Hepatocyte (in vitro differentiated cells): ENCODE data around the gene CALU. TPM values are rescaled to one million over a fixed set of nuclear protein-coding genes. Genes with fewer than 3 reads are reported as not detected.

Experiments used
- DNase-seq: peaks from one replicate; pipeline ENCODE4 v3.0.0-alpha.2; 2016; ENCODE audit warnings: low spot score
- H2AFZ ChIP-seq: fragments of 200-600 bp; sonication (generic); 2 replicates; pipeline ENCODE4 v1.6.0; 2016; ENCODE audit warnings: antibody characterized with exemption, mild to moderate bottlenecking
- H3K27ac ChIP-seq: fragments of 200-600 bp; sonication (generic); 2 replicates; pipeline ENCODE4 v1.5.1; 2016; ENCODE audit warnings: mild to moderate bottlenecking
- H3K27me3 ChIP-seq: fragments of 200-600 bp; sonication (generic); 2 replicates; pipeline ENCODE4 v1.6.1; 2016
- H3K36me3 ChIP-seq: fragments of 200-600 bp; sonication (generic); replicated peaks from 2 replicates; pipeline ENCODE4 v1.5.1; 2016; ENCODE audit warnings: low read depth; ENCODE audit not compliant: insufficient read depth
- H3K4me1 ChIP-seq: fragments of 200-600 bp; sonication (generic); 2 replicates; pipeline ENCODE4 v1.5.1; 2016; ENCODE audit warnings: mild to moderate bottlenecking, moderate library complexity; ENCODE audit not compliant: insufficient read depth
- H3K4me2 ChIP-seq: fragments of 200-600 bp; sonication (generic); 2 replicates; pipeline ENCODE4 v1.6.0; 2016
- H3K4me3 ChIP-seq: fragments of 200-600 bp; sonication (generic); 2 replicates; pipeline ENCODE4 v1.5.1; 2016; ENCODE audit warnings: mild to moderate bottlenecking
- H3K79me2 ChIP-seq: fragments of 200-600 bp; sonication (generic); 2 replicates; pipeline ENCODE4 v1.6.0; 2017; ENCODE audit warnings: mild to moderate bottlenecking
- H3K9me2 ChIP-seq: fragments of 200-600 bp; sonication (generic); replicated peaks from 2 replicates; pipeline ENCODE4 v1.6.0; 2017; ENCODE audit warnings: mild to moderate bottlenecking; ENCODE audit not compliant: insufficient read depth
- H3K9me3 ChIP-seq: fragments of 200-600 bp; sonication (generic); 2 replicates; pipeline ENCODE4 v1.5.1; 2016; ENCODE audit warnings: low read depth, mild to moderate bottlenecking
- H4K20me1 ChIP-seq: fragments of 200-600 bp; sonication (generic); 2 replicates; pipeline ENCODE4 v1.6.0; 2016; ENCODE audit warnings: mild to moderate bottlenecking; ENCODE audit not compliant: insufficient read depth, poor library complexity, severe bottlenecking
- CTCF ChIP-seq: fragments of 200-600 bp; sonication (generic); IDR thresholded peaks from 2 replicates; pipeline ENCODE4 v1.5.1; 2016; ENCODE audit warnings: antibody characterized with exemption, mild to moderate bottlenecking; ENCODE audit not compliant: poor library complexity
- EZH2 ChIP-seq: fragments of 200-600 bp; sonication (generic); IDR thresholded peaks from 2 replicates; pipeline ENCODE4 v1.6.1; 2016; ENCODE audit warnings: antibody characterized with exemption, mild to moderate bottlenecking, borderline replicate concordance
- EZH2phosphoT487 ChIP-seq: fragments of 200-600 bp; sonication (generic); IDR thresholded peaks from one replicate; pipeline ENCODE4 v1.6.1; 2018; ENCODE audit warnings: antibody characterized with exemption, mild to moderate bottlenecking, low read depth, moderate library complexity; ENCODE audit not compliant: unreplicated experiment, severe bottlenecking
- WGBS: methylation state at CpG from one replicate; pipeline ENCODE4 v1.1.6; 2016; ENCODE audit warnings: low lambda C conversion rate; ENCODE audit errors: missing lambda C conversion rate; 5-methylcytosine and 5-hydroxymethylcytosine counted together
- polyA plus RNA-seq: library from polyadenylated mRNA; unstranded; fragments of >200 nt; fragmentation: Nextera tagmentation; extraction: Ambion mirVana; gene quantifications from 2 replicates; pipeline ENCODE4 v1.2.1, GENCODE V29; 2016
- total RNA-seq: library from RNA; depleted of rRNA; stranded (reverse); fragments of >200 nt; gene quantifications from 2 replicates; pipeline ENCODE4 v1.2.3, GENCODE V29; 2014

CALU gene
- 248 and 267 TPM in 2 replicates for total RNA-seq
- 283 and 291 TPM in 2 replicates for polyA plus RNA-seq

- Histone ChIP-seq H3K27me3 (no peaks in the 10 kb centered on the region), H3K27ac (peak within 1 kb of the TSS; percentile 95), H3K9me3 (no peaks in the 10 kb centered on the region), H3K4me3 (peak within 1 kb of the TSS; percentile 72), H3K4me2 (peak within 1 kb of the TSS; percentile 88), H3K4me1 (peaks cover 25% of the 10 kb centered on the region), H3K9me2 (no peaks in the 10 kb centered on the region), H3K36me3 (no peaks in the 10 kb centered on the region), H2AFZ (peak within 1 kb of the TSS; percentile 61), H4K20me1 (peaks cover 45% of the 10 kb centered on the region), H3K79me2 (peaks cover 50% of the 10 kb centered on the region)
- WGBS, result 2% methylated on average over 64 of the region's 74 CpGs
- DNase-seq, result peak; percentile 98
- TF ChIP-seq CTCF, result no peak
- TF ChIP-seq EZH2phosphoT487, result no peak
Measured at GRCh38 chr7:128739048-128739962, at the start of gene CALU. Gene CALU (plus strand): TSS chr7:128739359. CDS start chr7:128748584, 9,225 bp downstream.

- WGBS, result 93% methylated on average over 1 of the region's 1 CpG
- no peaks in the 10 kb centered on the region for H4K20me1 ChIP-seq
Measured at GRCh38 chr7:128691227-128691626, 47.9 kb upstream of the CALU start.

GRCh38 chr7:128692623-128693270 is 46.4 kb upstream of the CALU start:
- DNase-seq, result no peak
- no peaks in the 10 kb centered on the region for H3K79me2 ChIP-seq
- no peak overlapping the region for H3K4me2 ChIP-seq
- H3K9me2 ChIP-seq, result no peaks in the 10 kb centered on the region
- no peaks in the 10 kb centered on the region for H3K9me3 ChIP-seq
- H3K4me1 ChIP-seq, result no peaks in the 10 kb centered on the region
- no peak overlapping the region for H2AFZ ChIP-seq
- TF ChIP-seq EZH2phosphoT487 (no peak), CTCF (no peak), EZH2 (no peak)
- no peaks in the 10 kb centered on the region for H3K36me3 ChIP-seq
- peaks cover 18% of the 10 kb centered on the region for H3K27me3 ChIP-seq
- H4K20me1 ChIP-seq, result no peaks in the 10 kb centered on the region
- WGBS, result 78% methylated on average over 7 of the region's 7 CpGs
- H3K4me3 ChIP-seq, result no peak overlapping the region
- no peak overlapping the region for H3K27ac ChIP-seq

More at GRCh38 chr7:128691227-128691626, 47.9 kb upstream of the CALU start:
- Histone ChIP-seq H2AFZ (no peak overlapping the region), H3K27ac (no peak overlapping the region), H3K36me3 (no peaks in the 10 kb centered on the region), H3K9me3 (no peaks in the 10 kb centered on the region), H3K79me2 (no peaks in the 10 kb centered on the region), H3K4me3 (no peak overlapping the region), H3K4me1 (no peaks in the 10 kb centered on the region), H3K4me2 (no peak overlapping the region), H3K9me2 (no peaks in the 10 kb centered on the region), H3K27me3 (peaks cover 2% of the 10 kb centered on the region)
- DNase-seq, result no peak
- TF ChIP-seq EZH2 (no peak), EZH2phosphoT487 (no peak), CTCF (no peak)
